Measurements from ENCODE around the gene SAA2.
"Not testable (repeated sequence)": the region's sequence is repeated elsewhere in the genome, so short reads cannot be mapped to it uniquely, and the experiment has no call there.

DNA sequence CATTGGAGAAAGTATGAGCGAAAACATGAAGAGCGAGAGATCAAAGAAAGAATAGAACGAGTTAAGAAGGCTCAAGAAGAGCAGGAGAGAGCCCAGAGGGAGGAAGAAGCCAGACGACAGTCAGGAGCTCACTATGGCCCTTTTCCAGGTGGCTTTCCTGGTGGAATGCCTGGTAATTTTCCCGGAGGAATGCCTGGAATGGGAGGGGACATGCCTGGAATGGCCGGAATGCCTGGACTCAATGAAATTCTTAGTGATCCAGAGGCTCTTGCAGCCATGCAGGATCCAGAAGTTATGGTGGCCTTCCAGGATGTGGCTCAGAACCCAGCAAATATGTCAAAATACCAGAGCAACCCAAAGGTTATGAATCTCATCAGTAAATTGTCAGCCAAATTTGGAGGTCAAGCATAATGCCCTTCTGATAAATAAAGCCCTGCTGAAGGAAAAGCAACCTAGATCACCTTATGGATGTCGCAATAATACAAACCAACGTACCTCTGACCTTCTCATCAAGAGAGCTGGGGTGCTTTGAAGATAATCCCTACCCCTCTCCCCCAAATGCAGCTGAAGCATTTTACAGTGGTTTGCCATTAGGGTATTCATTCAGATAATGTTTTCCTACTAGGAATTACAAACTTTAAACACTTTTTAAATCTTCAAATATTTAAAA, 14.3 kb upstream of the SAA2 start:
- TF ChIP-seq, protein P1, sequence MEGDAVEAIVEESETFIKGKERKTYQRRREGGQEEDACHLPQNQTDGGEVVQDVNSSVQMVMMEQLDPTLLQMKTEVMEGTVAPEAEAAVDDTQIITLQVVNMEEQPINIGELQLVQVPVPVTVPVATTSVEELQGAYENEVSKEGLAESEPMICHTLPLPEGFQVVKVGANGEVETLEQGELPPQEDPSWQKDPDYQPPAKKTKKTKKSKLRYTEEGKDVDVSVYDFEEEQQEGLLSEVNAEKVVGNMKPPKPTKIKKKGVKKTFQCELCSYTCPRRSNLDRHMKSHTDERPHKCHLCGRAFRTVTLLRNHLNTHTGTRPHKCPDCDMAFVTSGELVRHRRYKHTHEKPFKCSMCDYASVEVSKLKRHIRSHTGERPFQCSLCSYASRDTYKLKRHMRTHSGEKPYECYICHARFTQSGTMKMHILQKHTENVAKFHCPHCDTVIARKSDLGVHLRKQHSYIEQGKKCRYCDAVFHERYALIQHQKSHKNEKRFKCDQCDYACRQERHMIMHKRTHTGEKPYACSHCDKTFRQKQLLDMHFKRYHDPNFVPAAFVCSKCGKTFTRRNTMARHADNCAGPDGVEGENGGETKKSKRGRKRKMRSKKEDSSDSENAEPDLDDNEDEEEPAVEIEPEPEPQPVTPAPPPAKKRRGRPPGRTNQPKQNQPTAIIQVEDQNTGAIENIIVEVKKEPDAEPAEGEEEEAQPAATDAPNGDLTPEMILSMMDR (IDR thresholded peaks at IDR 0.05) = not testable (repeated sequence)
- not testable (repeated sequence) for TF ChIP-seq ZFX (IDR thresholded peaks at IDR 0.05; ENCODE audit: borderline replicate concordance)
